Activated gamma-delta T cell treated with Interleukin-2 at 50 U/mL for 16 hours (primary cell): ENCODE data around the gene TCEA2.

ENCODE experiments used
- DNase-seq: peaks from one replicate; pipeline ENCODE4 v3.0.0-alpha.2; 2020

TCEA2 gene

GRCh38 chr20:64067005-64067632 lies 4.1 kb downstream of the TCEA2 start:
- DNase-seq: no peak

DNA sequence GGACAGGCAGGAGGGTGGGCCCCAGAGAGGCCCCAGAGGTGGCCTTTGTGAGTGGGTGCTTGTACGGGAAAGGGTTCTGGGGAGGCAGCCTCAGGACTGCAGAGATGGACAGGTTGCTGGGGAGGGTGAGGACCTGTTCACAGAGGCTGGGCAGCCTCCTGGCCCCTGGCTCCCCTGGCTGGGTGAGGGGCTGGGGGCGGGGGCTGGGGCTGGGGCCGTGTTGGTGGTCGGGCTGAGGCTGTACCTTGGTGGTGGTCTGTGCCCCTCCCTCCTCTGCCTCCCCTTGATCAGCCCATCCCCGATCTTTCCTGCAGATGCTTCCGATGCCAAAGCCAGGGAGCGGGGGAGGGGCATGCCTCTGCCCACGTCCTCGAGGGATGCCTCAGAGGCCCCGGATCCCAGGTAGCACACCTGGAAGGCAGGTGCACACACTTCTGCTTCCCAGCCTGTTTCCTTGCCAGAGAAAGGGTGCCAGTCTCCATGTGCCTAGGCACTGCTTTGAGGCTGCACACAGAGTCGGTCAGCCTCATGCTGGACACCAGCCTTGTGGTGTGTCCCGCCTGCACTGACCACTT lies 4.8 kb downstream of the TCEA2 start:
- no peak for DNase-seq

DNA sequence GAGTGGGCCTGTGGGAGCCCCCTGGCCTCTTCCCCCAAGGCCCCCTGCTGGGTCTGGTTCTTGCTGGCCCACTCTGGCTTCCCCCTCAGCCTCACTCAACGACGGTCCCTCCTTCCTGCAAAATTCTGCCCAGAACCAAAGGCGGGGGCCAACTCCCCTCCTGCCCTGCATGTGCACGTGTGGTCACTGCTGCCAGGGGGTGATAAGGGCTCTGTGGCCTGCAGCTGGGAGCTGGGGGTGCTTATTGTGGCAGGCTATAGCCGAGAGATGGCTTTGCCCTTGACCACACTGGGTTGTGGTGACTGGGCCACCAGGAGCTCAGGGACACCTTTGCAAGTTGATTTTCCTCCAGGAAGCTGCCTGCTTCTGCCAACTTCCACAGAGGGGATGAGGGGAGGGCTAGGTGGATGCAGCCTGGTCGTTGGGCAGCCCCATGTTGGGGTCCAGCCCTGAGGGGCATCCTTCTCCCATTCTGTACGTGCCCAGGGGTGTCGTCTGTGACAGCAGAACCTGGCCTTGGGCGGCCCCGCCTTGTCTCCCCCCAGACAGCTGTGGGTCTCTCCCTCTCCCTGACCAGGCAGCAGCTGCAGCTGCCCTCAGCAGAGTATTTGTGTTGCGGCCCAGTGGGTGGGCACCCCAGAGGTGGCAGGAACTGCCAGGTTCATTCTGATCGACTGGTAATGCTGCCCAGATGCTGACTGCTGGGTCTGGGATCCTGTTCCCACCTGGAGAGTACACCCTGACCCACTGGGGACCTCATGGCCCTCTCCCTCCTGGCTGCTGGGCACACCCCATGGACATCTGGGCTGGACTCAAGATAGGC lies 5.6 kb downstream of the TCEA2 start:
- no peak for DNase-seq

DNA sequence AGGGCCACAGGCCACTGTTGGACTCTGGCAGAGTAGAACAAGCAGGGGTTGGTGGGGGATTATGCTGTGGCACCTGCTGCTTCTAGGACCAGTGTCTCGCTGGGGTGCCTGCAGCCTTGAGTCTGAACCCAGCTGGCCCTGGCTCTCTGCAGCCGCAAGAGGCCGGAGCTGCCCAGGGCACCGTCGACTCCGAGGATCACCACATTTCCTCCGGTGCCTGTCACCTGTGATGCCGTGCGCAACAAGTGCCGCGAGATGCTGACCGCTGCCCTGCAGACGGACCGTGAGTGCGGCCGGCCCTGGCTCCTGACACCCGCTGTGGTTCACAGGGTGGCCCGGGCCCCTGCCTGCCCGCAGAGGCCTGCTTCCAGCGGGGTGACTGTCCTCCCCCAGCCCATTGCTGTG lies 6.2 kb downstream of the TCEA2 start:
- no peak for DNase-seq

DNA sequence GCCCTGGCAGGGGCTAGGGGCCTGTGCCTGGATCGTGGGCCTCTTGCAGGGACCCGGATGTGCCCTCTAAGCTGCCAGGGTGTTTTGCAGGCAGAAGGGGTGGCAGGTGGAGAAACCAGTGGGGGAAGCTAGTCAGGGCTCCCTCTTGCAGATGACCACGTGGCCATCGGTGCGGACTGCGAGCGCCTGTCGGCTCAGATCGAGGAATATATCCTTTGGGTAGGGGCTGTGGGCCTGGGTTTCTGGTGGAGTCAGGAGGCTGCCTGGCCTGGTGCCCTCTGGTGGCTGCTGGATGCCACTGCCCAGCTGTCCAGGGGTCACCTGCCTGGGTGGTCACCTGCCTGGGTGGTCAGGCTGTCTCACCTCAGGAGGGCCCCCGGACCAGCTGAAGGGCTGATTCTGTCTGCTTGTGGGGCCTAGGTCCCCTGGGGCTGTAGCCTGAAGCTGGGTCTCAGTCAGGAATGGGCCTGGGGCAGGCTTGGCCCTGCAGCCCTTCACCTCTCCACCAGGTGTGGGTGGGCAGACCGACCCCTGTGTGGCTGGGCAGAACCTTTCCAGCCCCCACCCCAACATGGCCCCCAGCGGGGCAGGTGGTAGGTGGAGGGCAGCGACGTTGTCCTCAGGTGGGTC lies 6.7 kb downstream of the TCEA2 start:
- no peak for DNase-seq

DNA sequence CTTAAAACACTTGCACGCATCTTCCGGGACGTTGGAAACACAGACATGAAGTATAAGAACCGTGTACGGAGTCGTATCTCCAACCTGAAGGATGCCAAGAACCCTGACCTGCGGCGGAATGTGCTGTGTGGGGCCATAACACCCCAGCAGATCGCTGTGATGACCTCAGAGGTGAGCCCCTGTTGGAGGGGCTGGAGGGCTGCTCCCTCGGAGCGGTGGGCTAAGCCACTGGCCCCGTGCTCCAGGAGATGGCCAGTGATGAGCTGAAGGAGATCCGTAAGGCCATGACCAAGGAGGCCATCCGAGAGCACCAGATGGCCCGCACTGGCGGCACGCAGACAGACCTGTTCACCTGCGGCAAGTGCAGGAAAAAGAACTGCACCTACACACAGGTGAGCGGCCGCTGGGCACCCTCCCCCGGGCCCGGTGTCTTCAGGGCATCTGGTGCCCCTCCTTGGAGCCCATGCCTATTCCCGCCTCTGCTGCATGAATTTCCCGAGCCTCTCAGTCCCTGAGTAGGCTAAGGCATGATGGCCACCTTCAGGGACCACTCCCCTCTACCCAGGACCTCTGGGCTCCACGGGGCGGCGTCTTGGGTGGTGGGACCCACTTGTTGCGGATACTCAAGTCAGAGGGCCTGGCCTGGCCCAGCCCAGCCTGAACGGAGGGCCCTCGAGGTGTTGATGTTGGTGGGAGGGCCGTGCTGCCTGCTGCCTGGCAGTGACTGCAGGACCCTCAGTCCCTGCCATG lies 7.4 kb downstream of the TCEA2 start:
- DNase-seq: no peak

- DNase-seq: no peak
Observed at GRCh38 chr20:64071341-64072332, 8.6 kb downstream of the TCEA2 start.

DNA sequence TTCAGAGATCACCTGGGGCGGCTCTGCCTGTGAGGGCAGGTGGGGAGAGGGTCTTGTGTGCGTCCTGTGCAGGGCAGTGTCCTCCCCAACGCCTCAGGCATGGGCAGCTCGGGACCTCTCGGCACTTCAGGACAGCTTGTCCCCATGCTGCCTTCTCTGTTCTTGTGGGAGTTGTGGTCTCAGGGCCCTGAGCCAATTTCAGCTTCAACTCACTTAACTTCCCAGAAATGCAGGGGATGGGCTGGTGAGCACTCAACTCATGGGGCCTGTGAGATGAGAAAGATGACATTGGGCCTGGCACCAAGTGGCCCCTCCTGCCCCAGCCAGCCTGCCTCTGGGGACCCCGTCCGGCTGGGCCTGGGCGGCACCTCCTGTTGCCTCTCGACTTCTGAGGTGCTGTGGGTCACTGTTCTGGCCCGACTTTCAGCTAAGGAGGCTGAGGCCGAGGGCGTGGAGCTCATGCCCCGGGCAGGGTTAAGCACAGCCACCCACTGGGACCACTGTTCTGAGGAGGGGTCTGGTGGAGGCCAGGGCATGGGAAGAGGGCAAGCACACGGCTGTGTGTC lies 9.6 kb downstream of the TCEA2 start:
- DNase-seq: no peak

DNA sequence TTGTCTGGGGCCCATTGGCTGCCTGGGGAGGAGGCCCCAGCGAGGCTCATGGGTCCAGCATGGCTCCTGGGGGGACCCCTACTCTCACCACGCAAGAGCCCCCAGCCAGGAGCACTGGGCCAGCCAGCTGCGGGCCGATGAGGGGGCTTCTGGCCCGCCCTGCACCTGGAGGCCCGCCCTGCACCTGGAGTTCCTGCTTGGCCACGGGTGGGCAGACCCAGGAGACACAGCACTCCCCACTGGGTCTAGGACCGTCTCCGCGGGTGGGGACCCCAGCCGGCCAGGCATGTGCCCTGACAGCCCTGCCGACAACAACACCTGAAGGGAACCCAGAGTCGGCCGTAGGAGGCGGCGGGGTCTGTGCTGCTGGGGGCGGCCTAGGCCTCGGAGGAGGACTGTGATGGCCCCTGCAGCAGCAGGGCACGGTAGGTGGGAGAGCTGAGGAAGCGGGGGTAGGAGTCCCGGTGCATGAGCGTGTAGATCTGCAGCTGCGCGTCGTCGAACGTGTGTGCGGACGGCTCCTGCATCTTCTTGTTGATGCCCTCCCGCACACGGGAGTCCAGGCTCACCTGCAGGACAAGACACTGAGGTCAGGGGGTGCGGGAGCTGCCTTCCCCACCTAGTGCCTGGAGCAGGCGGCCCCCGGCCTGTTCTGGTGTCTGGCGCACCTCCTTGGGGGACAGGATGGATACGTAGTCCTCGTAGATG lies 10.6 kb downstream of the TCEA2 start:
- no peak for DNase-seq

DNA sequence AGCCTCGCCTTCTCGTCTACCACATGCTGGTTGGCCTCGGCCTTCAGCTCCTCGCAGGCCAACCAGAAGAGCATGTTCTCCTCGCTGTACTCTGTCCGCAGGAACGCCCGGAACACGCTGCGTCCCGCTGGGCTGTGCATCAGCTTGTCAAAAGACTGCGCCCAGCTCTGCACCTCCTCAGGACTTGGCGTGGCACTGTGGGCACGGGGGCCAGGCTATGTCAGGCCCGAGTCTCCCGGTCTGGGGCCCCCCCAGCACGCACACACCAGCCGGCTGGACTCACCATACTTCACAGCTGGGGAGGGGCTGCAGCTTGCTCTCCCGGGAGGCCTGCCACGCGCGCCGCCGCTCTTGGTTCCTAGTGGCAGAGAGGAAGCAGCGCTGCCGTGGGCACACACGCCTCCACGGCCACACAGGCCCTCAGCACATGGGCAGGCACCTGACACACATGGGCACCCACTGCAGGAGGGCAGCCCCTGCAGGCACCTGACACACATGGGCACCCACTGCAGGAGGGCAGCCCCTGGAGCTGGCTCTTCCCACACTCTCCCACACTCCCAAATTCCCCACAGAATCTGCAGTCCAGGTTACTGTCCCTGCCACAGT lies 11.3 kb downstream of the TCEA2 start:
- DNase-seq: no peak

GRCh38 chr20:64074963-64075362 lies 12.0 kb downstream of the TCEA2 start:
- no peak for DNase-seq

GRCh38 chr20:64075556-64075955 lies 12.6 kb downstream of the TCEA2 start:
- no peak for DNase-seq

- DNase-seq: no peak
Observed at GRCh38 chr20:64076061-64076997, 13.3 kb downstream of the TCEA2 start.

- peak; percentile 37 for DNase-seq
Observed at GRCh38 chr20:64077094-64077493, 14.1 kb downstream of the TCEA2 start.

GRCh38 chr20:64077541-64077875 lies 14.5 kb downstream of the TCEA2 start:
- no peak for DNase-seq

DNA sequence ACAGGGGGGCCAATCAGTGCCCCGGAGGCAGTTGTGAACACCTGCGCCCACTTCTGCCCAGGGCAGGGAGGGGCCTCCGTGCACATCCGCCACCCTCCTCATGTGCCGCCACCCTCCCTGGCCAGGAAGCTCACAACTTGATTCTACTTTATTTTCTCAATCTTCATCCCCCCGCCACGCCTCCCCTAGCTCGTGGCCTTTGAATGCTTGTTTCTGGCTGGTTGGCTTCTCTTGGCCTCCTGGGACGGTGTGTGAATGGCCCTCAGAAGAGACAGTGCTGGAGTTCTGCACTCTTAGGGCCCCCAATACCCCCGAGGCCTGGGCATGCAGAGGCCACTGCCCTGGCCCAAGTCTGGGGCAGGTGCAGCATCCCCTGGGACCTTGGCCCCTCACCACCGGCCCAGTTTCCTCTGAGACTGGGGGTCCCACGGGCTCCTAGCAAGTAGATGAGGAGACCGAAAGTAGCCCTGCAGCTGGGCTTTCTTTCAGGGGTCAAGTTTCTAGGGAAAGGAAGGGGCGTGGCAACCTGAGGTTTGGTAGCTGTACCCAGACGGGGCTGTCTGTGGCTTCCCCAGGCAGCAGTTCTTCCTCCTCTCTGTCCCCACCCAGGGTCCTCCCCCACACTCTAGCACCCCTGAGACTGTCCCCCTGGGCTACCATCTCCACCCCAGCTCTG lies 15.0 kb downstream of the TCEA2 start:
- peak; percentile 69 for DNase-seq

- no peak for DNase-seq
Observed at GRCh38 chr20:64078934-64079272, 15.9 kb downstream of the TCEA2 start.

- DNase-seq: peak; percentile 61
Observed at GRCh38 chr20:64079273-64080012, 16.4 kb downstream of the TCEA2 start, which contains the start of gene RGS19. TSS of gene RGS19 (minus strand) at chr20:64079518. CDS start at chr20:64076886, 2,632 bp downstream.
